ENCODE measurements around the gene XAF1.

DNA sequence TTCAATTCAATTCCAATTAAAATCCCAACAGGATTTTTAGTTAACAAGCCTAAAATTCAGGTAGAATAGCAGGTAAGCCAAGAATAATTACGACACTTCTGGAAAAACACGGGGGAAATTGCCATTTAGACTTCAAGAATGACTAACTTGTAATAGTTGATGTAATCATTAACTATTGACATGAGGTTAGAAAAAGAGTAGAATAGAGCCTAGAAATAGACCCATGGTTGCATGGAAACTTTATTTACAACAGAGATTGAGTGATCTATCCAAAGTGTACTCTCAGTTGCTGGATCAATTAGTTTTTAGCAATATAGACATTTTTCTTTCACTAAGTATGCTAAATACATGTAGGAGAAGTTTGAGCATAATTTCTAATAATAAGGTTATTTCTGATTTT is 39.1 kb upstream of the XAF1 start:
- TF ChIP-seq, protein P1, sequence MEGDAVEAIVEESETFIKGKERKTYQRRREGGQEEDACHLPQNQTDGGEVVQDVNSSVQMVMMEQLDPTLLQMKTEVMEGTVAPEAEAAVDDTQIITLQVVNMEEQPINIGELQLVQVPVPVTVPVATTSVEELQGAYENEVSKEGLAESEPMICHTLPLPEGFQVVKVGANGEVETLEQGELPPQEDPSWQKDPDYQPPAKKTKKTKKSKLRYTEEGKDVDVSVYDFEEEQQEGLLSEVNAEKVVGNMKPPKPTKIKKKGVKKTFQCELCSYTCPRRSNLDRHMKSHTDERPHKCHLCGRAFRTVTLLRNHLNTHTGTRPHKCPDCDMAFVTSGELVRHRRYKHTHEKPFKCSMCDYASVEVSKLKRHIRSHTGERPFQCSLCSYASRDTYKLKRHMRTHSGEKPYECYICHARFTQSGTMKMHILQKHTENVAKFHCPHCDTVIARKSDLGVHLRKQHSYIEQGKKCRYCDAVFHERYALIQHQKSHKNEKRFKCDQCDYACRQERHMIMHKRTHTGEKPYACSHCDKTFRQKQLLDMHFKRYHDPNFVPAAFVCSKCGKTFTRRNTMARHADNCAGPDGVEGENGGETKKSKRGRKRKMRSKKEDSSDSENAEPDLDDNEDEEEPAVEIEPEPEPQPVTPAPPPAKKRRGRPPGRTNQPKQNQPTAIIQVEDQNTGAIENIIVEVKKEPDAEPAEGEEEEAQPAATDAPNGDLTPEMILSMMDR (IDR thresholded peaks at IDR 0.05), result no peak
- TF ChIP-seq, protein P2, sequence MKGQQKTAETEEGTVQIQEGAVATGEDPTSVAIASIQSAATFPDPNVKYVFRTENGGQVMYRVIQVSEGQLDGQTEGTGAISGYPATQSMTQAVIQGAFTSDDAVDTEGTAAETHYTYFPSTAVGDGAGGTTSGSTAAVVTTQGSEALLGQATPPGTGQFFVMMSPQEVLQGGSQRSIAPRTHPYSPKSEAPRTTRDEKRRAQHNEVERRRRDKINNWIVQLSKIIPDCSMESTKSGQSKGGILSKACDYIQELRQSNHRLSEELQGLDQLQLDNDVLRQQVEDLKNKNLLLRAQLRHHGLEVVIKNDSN (IDR thresholded peaks at IDR 0.05; ENCODE audit: borderline replicate concordance, low read depth), result no peak
- no peak for TF ChIP-seq MXI1 (IDR thresholded peaks at IDR 0.05; ENCODE audit: low read depth, low read length)
- TF ChIP-seq, protein P3, sequence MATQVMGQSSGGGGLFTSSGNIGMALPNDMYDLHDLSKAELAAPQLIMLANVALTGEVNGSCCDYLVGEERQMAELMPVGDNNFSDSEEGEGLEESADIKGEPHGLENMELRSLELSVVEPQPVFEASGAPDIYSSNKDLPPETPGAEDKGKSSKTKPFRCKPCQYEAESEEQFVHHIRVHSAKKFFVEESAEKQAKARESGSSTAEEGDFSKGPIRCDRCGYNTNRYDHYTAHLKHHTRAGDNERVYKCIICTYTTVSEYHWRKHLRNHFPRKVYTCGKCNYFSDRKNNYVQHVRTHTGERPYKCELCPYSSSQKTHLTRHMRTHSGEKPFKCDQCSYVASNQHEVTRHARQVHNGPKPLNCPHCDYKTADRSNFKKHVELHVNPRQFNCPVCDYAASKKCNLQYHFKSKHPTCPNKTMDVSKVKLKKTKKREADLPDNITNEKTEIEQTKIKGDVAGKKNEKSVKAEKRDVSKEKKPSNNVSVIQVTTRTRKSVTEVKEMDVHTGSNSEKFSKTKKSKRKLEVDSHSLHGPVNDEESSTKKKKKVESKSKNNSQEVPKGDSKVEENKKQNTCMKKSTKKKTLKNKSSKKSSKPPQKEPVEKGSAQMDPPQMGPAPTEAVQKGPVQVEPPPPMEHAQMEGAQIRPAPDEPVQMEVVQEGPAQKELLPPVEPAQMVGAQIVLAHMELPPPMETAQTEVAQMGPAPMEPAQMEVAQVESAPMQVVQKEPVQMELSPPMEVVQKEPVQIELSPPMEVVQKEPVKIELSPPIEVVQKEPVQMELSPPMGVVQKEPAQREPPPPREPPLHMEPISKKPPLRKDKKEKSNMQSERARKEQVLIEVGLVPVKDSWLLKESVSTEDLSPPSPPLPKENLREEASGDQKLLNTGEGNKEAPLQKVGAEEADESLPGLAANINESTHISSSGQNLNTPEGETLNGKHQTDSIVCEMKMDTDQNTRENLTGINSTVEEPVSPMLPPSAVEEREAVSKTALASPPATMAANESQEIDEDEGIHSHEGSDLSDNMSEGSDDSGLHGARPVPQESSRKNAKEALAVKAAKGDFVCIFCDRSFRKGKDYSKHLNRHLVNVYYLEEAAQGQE (IDR thresholded peaks at IDR 0.05; ENCODE audit: low read depth, low read length), result no peak
- no peak for TF ChIP-seq YY1 (IDR thresholded peaks at IDR 0.05; ENCODE audit: low read depth)
- no peak for TF ChIP-seq TEAD4 (IDR thresholded peaks at IDR 0.05; ENCODE audit: borderline replicate concordance, insufficient read depth)

Data from SK-N-SH (cell line).